SK-N-SH (cell line): ENCODE data around the gene MRPS21.

Experiments
- ELF1 ChIP-seq: IDR thresholded peaks from 2 replicates; pipeline ENCODE4 v1.4.0; 2012
- FOXM1 ChIP-seq: IDR thresholded peaks from 2 replicates; pipeline ENCODE4 v1.4.0; 2012; ENCODE audit warnings: low read depth, mild to moderate bottlenecking
- GABPA ChIP-seq: IDR thresholded peaks from 2 replicates; pipeline ENCODE4 v1.4.0; 2012; ENCODE audit warnings: low read depth, mild to moderate bottlenecking
- POLR2AphosphoS5 ChIP-seq: IDR thresholded peaks from 2 replicates; pipeline ENCODE4 v1.6.1; 2012; ENCODE audit warnings: low read depth, low read length
- SMC3 ChIP-seq: IDR thresholded peaks from 2 replicates; pipeline ENCODE4 v1.6.1; 2012; ENCODE audit warnings: low read depth, low read length, improper control_type of control experiment
- TAF1 ChIP-seq: IDR thresholded peaks from 2 replicates; pipeline ENCODE4 v1.6.1; 2012; ENCODE audit warnings: low read depth, mild to moderate bottlenecking, low read length, moderate library complexity, borderline replicate concordance
- TF ChIP-seq, protein P1 (sequence below): fragments of 200-600 bp; sonication (generic); IDR thresholded peaks from 2 replicates; pipeline ENCODE4 v1.6.1; 2017; ENCODE audit warnings: antibody characterized with exemption, mild to moderate bottlenecking, moderate library complexity

DNA sequence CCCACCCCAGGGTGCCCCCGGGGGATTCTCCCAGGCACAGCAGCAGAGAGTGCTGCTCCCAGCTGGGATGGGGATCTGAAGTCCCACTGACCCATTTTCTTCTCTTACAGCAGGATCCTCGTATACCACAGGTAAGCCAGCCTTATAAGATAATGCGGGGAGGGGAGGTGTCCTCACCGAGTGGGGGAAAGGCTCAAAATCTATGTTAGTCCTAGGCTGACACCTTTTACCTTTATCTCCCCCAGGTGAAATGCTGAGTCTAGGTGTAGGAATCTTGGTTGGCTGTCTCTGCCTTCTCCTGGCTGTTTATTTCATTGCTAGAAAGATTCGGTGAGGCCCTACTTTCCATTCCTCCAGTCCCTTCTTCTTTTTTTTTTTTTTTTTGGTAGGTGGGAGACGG, 30.1 kb upstream of the MRPS21 start:
- TF ChIP-seq, protein P1, sequence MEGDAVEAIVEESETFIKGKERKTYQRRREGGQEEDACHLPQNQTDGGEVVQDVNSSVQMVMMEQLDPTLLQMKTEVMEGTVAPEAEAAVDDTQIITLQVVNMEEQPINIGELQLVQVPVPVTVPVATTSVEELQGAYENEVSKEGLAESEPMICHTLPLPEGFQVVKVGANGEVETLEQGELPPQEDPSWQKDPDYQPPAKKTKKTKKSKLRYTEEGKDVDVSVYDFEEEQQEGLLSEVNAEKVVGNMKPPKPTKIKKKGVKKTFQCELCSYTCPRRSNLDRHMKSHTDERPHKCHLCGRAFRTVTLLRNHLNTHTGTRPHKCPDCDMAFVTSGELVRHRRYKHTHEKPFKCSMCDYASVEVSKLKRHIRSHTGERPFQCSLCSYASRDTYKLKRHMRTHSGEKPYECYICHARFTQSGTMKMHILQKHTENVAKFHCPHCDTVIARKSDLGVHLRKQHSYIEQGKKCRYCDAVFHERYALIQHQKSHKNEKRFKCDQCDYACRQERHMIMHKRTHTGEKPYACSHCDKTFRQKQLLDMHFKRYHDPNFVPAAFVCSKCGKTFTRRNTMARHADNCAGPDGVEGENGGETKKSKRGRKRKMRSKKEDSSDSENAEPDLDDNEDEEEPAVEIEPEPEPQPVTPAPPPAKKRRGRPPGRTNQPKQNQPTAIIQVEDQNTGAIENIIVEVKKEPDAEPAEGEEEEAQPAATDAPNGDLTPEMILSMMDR, result no peak
- no peak for TF ChIP-seq GABPA
- TF ChIP-seq TAF1, result no peak
- no peak for TF ChIP-seq SMC3
- no peak for TF ChIP-seq ELF1
- no peak for TF ChIP-seq POLR2AphosphoS5
- no peak for TF ChIP-seq FOXM1
